GM21825 (cell line): ENCODE results near the gene RFPL4AL1.
"Not testable (repeated sequence)": the region's sequence is repeated elsewhere in the genome, so short reads cannot be mapped to it uniquely, and the experiment has no call there.

ENCODE experiments used
- ATAC-seq: cut with Tn5 transposase; IDR thresholded peaks from one replicate; pipeline ENCODE4 v1.9.1; 2021; ENCODE audit warnings: mild to moderate bottlenecking, moderate library complexity; ENCODE audit not compliant: unreplicated experiment

RFPL4AL1 gene

DNA sequence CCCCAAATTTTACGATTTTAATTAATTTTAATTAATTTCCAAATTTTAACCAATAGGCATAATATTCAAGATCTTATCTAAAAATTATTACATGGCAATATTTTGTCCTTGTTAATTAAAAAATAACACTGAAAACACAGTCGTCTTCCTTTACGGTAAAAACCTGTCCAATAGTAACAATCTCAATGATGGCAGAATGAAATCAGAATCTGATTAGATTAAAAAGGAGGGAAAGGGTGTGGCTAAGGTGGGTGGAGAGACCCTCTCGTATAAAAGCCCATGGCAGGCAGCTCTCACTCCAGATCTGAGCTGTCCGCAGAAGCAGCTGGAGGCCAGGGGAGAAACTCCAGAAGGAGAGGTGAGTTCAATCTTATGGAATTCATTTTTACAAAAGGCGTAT lies at the start of gene RFPL4AL1:
RFPL4AL1 (plus strand) TSS at position 301 of the 400 bp plus-strand sequence. CDS start 2,687 bp downstream, outside the sequence.
- not testable (repeated sequence) for ATAC-seq

GRCh38 chr19:55720214-55720746 lies 48.6 kb upstream of the RFPL4AL1 start:
- no peak for ATAC-seq

- ATAC-seq, result no peak
Observed at GRCh38 chr19:55720801-55721200, 48.1 kb upstream of the RFPL4AL1 start.

GRCh38 chr19:55723491-55723890 lies 45.4 kb upstream of the RFPL4AL1 start:
- no peak for ATAC-seq

GRCh38 chr19:55730378-55730777 lies 38.5 kb upstream of the RFPL4AL1 start:
- not testable (repeated sequence) for ATAC-seq

DNA sequence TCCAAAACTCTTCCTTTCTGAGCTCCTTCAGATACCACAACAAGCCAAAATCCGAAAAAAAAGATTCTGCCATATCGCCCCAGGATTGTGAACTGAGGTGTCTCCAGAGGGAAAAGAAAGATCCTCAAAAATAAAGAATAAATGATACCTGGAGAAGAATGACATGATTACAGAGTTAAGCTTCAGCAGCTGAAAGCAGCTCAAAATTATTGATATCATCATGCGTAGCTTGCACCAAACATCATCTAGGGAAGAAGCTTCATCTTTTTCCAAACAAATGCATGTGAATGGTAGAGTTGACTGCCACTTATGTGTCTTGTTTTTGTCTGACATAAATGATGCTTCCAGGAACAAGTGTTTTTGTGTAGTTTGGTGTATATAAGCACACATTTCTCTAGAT lies 30.6 kb upstream of the RFPL4AL1 start, which contains the start of gene NLRP9:
NLRP9 (minus strand) TSS at position 101 of the 400 bp plus-strand sequence; CDS start at position 73, 28 bp downstream.
- no peak for ATAC-seq

GRCh38 chr19:55750715-55751114 lies 18.2 kb upstream of the RFPL4AL1 start:
- ATAC-seq, result no peak

GRCh38 chr19:55753401-55753800 lies 15.5 kb upstream of the RFPL4AL1 start:
- ATAC-seq, result no peak

GRCh38 chr19:55756808-55757207 lies 12.1 kb upstream of the RFPL4AL1 start:
- ATAC-seq, result not testable (repeated sequence)

DNA sequence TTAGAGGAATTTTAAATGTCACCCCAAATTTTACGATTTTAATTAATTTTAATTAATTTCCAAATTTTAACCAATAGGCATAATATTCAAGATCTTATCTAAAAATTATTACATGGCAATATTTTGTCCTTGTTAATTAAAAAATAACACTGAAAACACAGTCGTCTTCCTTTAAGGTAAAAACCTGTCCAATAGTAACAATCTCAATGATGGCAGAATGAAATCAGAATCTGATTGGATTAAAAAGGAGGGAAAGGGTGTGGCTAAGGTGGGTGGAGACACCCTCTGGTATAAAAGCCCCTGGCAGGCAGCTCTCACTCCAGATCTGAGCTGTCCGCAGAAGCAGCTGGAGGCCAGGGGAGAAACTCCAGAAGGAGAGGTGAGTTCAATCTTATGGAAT lies 10.1 kb upstream of the RFPL4AL1 start, which contains the start of gene RFPL4A:
RFPL4A (plus strand) TSS at position 301 of the 400 bp plus-strand sequence. CDS start 2,704 bp downstream, outside the sequence.
- not testable (repeated sequence) for ATAC-seq

- ATAC-seq, result no peak
Observed at GRCh38 chr19:55766466-55766865, 2.5 kb upstream of the RFPL4AL1 start.

GRCh38 chr19:55769632-55770031 lies 714 bp downstream of the RFPL4AL1 start:
- ATAC-seq, result not testable (repeated sequence)

DNA sequence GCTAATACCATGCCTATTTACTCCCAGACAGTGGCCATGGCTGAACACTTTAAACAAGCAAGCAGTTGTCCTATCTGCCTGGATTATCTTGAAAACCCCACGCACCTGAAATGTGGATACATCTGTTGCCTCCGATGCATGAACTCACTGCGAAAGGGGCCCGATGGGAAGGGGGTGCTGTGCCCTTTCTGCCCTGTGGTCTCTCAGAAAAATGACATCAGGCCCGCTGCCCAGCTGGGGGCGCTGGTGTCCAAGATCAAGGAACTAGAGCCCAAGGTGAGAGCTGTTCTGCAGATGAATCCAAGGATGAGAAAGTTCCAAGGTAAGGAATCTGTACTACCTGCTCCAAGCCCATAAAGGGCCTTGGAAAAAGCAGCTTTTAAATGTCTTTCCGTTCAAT lies 8.6 kb downstream of the RFPL4AL1 start:
- no peak for ATAC-seq

GRCh38 chr19:55778331-55778730 lies 9.4 kb downstream of the RFPL4AL1 start:
- no peak for ATAC-seq

DNA sequence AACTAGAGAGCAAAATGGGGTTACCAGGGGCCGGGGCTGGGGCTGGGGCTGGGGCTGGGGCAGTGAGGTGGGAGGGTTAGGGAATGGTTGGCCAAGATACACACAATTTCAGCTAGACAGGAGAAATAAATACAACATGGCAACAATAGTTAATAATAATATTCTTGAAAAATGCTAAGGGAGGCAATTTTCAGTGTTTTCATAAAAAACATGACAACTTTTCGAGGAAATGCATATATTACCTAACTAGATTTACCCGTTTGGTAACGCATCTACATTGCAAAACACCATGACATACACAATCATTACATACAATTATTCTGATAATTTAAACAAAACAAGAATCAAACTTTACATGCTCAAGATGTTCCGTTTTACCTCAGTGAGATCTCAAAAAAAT lies 12.2 kb downstream of the RFPL4AL1 start:
- no peak for ATAC-seq

- ATAC-seq, result no peak
Observed at GRCh38 chr19:55795021-55795420, 26.1 kb downstream of the RFPL4AL1 start.

GRCh38 chr19:55801416-55801815 lies 32.5 kb downstream of the RFPL4AL1 start:
- ATAC-seq, result no peak

GRCh38 chr19:55802281-55802680 lies 33.4 kb downstream of the RFPL4AL1 start:
- no peak for ATAC-seq

DNA sequence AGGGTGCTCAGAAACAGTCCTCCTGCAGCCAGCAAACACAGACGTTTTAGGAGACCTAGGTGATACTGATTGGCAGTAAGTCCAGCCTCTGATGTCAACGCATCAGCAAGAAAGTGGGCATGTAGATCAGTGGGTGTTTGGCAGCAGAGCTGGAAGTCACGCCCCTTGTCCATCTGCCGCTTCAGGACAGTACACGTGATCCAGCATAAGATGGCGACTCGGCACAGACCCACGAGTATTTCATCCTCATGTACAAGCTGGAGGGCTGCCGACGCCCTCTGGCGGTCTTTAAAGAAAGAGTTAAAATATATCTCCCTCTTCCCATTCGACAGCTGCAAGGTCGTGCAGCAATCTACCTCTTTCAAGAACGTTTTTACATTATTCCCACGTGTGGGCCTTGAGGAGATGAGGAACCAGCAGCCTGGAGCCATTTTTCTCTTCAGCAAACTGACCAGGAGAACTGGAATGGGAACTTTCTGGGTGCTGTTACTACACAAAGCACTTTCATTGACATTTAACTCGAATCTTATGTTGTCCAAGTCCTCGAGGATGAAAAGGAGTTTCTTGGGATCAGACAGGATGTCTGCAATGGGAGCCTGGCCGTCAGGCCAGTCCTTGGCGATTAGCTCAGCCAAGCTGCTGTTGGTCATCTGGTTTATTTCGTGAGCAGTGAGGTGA lies 40.6 kb downstream of the RFPL4AL1 start:
- no peak for ATAC-seq

- ATAC-seq, result no peak
Observed at GRCh38 chr19:55811340-55811739, 42.4 kb downstream of the RFPL4AL1 start.

- ATAC-seq, result no peak
Observed at GRCh38 chr19:55812449-55812848, 43.5 kb downstream of the RFPL4AL1 start.

DNA sequence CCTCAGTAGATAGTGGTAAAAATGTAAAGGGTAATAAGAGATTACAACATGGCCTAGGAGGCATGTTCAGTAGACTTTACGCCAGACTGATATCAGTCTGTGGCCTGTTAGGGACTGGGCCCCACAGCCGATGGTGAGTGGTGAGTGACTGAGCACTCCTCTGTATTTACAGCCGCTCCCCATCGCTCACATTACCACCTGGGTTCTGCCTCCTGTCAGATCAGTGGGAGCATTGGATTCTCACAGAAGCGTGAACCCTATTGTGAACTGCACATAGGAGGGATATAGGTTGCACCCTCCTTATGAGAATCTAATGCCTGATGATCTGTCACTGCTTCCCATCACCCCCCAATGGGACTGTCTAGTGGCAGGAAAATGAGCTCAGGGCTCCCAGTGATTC lies 45.0 kb downstream of the RFPL4AL1 start:
- ATAC-seq, result no peak
